HG02588 (cell line): Measurements from ENCODE around the gene IL17REL.

ENCODE experiments used
- ATAC-seq: cut with Tn5 transposase; IDR thresholded peaks from one replicate; pipeline ENCODE4 v1.9.1; 2021; ENCODE audit warnings: mild to moderate bottlenecking, moderate library complexity; ENCODE audit not compliant: unreplicated experiment

The IL17REL gene

DNA sequence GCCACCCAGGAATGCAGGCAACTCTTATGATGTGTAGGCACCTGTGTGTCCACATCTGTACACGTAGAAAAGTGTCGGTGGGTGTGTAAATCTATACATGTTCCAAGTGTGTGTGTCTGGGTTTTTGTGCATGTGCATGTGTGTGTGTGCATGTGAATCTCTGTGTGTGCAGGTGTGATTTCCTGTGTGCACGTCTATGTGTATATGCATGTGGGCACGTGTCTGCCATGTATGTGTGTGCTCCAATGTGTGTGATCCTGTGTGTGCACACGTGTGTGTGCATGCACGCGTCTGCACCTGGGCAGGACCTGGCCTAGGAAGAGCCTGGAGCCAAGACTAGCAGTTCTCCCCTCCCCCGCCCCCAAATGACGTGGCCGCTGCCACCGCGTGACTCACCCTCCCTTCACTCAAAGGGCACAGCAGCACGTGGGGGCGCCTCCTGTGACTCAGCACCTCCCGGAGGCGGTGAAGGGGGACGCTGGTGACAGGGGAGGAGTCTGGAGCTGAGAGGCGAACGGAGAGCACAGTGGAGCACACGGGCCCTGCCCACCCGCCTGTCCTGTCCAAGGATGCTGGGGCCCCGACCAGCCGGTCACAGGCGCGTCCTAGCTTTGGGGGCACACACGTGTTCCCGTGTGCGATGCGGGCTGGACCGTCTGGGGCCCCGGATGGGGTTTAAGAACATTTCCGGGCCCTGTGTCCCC lies 41.9 kb downstream of the IL17REL start:
- ATAC-seq: peak; percentile 53

DNA sequence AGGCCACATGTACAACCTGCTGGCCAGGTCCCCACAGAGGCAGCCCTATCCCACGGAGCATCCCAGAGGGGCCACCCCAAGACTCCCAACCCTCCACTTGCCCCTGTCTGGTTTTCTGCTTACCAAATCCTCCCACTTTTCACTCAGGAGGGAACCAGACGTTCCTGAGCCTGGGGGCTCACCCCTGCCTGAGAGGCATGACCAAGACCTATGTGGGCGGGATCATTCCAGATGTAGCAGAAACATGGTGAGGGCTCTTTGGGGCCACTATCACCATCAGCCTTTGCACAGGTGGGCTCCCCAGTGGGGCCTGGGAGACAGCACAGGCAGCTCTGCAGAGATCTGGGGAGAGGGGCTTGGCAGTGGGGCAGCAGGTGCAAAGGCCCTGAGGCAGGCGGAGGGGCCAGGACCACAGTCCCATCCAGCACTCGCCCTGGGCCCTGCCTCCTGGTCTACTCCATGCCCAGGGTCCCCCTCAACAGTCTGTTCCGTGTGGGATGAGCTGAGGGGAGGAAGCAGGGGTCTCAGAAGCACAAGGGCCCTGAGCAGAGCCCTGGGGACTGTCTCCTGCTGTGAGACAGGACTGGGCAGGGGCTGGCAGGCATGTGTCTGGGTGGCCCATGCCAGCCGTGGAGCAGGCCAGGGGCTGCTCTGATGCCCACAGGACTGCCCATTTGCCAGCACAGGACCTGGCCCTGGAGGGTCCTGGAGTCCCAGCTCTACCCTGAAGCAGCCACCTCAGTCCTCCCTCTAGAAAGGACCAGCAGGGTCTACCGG lies 42.6 kb downstream of the IL17REL start:
- ATAC-seq: no peak

DNA sequence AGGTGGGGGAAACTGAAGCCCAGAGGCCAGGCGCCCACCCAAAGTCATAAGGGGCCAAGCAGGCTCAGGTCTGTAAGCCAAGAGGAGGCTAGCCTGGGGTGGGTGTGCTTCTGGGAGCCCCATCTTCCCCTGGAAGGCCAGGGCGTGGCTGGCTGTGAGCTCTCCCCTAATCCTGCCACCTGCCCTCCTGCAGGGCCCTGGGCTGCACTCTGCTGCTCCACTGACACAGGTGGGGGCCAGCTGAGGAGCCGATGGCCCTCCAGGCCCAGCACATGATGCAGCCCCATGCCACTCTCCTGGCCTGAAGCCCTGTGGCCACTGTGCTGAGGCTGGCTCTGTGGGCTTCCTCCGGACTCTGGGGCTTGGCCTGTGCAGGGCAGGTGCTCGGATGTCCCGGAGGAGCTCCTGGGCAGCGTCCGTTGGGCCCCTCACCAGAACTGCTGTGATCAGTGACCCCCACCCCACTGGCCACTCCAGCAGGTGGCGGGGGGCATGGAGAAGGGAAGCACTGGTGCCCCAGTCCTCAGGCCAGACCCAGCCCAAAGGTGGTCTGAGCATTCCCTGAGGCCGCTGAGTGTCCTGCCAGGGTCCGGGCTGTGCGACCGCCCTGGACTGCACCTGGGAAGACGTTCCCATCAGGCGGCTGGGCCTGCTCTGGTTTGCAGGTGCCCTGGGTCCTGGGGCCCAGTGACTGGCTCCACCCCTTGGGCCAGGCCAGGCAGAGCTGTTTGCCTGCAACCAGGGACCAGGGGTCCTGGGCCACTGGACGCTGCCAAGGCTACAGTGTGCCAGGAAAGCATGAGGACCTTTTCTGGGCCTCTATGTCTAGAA lies 43.5 kb downstream of the IL17REL start:
- ATAC-seq: no peak

DNA sequence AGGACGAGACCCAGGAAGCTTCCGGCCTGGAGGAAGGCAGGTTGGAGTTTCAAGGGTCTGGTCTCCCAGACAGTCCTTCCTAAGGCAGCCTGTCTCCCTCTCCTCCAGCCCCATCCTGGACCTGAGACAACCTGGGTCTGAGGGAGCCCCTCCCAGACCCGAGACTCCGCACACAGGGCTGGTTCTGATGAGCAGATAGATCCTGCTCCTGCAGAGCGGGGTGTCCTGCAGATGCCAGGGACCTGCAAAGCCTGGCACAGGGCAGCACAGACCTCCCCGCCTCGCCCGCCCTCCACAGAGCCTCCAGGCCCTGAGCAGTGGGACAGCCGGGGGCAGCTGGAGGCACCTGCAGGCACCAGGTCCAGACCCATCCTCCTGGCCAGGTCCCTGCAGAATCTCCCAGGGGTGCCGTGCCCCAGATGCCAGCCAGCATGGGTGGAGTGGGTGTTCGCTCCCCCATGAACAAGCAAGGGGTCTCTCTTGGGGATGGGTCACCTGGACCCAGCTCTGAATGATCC lies 44.2 kb downstream of the IL17REL start:
- ATAC-seq: no peak

- no peak for ATAC-seq
Measured at GRCh38 chr22:49967706-49968208, 44.8 kb downstream of the IL17REL start.

DNA sequence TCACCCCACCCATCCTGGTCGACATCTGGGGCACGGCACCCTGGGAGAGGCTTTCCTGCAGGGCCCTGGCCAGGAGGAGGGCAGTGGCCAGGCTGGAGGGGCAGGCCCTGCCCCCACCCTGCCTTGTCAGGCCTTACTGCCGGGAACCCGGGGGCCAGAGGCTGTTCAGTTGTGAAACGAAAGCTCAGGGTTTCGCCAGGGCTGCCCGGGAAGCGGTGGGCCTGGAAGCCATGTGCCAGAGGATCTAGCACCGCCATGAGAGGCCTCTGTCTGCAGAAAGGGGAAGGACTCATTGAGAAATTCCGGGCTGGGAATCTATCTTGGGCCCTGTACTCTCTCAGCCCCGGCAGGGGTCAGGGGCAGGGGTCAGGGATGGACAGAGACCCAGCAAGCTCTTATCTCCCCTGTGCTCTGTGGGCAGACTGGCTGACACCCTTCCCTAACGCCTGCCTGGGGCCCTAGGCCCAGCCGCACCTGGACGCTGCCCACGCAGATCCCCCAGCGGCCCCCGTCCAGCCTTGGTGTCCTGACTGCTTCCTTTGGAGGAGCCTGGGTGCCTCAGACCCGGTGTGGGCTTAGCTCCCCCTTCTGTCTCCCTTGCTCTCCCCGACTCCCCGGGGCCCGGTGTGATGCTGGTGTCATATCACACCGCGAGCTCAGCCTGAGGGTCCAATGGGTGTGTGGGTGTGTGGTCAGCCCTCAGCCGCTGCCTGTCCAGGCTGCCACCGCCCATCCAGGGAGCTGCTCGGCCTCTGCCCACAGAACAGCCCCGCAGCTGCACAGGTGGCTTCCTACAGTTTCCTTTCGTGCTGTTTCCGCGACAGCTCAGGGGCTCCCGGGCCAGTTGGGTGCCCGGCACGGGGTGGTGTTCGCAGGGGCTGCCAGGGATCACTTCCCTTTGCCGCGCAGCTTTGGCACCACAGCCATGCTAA lies 45.5 kb downstream of the IL17REL start:
- ATAC-seq: no peak

DNA sequence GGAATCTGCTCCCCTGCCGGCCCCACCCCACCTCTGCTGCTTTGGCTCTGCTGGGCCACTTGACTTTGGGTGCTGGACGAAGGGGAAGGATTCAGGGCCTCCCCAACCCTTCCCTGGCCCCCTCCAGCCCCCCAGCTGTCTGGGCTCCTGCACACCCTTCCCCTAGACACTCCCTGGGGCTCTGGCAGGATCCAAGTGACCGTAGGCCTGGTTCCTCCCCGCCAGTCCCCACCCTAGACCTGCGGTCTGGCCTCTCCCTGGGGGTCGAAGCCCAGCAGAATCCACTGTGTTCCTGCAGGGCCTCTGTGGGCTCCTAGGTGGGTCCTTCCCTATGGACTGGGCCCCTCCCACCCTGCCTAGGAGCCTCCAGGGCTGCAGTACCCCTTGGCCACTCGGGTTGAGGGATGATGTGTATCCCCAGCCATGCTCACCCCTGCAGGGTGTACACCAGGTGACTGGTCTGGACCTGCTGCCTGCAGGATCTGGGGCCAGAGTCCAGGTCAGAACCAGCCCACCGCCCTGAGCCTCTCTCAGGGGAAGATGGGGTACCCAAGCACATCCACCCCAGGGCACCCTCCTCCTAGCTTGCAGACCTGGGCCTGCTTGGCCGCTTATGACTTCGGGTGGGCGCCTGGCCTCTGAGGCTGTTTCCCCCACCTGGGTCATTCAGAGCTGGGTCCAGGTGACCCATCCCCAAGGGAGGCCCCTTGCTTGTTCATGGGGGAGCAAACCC lies 46.4 kb downstream of the IL17REL start:
- ATAC-seq: no peak

DNA sequence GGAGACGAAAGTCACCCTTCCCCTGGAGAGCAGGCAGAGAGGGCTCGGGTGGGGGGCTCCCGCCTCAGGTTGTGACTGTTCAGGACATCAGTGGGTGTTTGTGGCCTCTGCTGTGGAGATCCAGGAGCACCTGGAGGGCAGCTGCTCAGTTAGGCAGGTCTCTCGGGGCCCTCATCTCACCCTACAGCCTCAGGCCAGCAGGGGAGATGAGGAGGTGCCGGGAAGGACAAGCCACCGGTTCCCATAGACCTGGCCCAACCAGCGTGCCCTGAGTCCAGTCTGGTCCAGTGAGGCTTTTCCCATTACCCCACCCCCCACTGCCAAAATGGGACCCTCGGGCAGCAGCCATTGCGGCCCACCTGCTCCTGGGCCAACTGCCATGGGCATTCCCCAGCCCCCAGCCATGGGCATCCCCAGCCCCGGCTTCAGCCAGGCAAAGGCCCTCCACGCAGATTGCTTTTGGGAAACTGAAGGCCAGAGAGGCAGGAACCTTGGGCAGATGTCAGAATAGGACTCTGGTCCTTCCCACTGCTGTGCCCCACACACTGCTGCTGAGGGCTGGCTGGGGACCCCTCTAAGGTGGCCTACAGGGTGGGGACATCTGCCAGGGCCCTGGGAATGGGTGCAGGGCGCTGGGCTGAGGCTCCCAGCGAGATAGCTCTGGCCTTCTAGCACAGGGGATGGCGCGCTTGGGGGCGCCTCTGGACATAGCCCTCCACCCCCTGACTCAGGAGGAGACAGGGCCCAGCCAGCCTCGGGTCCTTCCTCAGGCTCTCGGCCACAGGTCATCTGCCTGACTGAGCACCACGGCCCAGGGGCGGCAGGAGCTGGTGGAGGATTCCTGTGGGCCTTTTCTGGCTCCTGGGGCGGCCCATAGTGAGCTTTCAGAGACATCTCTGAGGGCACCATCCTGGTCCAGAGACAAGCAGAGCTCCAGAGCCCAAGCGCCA lies 47.2 kb downstream of the IL17REL start:
- ATAC-seq: no peak

DNA sequence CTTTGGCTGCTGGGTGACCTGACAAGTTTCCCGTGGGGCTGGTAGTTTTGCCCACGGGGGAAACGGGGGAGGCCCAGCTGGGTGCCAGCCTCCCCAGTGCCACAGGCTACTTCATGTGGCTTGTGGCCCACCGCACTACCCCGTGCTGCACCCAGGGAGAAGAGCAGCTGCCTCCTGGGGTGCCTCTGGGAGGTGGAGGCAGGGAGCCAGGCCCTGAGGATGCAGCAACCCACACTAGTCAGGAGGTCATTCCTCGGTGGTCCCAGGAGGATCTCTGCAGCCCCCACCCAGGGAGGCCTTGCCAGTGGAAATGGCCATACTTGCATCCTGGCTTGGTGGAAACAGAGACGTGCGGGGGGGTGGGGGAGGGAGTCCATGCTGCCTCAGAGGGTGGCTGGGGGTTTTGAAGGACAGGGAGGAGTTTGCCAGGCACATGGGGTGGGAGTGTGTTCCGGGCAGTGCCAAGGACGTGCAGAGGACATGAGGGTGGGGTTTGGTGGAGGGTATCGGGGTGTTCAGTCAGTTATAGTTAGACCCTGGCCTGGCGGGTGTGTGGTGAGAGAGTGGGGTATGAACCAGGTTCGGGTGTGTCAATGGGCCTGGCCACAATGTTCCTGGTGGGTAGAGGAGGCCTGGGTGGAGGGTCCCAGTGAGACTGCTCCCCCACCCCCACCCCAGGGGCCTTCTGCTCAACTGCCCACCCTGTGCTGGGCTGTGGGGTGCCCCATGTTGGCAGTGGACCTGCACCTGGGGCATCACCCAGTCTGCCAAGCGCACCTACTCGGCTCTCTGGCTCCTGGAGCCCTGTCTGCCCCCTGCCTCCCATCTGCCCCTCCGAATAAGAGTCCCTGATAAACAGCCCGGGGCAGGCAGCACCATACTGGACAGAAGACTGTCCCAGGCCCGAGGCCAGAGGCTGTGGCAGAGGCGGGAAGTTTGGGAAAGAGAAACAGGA lies 48.2 kb downstream of the IL17REL start:
- no peak for ATAC-seq

DNA sequence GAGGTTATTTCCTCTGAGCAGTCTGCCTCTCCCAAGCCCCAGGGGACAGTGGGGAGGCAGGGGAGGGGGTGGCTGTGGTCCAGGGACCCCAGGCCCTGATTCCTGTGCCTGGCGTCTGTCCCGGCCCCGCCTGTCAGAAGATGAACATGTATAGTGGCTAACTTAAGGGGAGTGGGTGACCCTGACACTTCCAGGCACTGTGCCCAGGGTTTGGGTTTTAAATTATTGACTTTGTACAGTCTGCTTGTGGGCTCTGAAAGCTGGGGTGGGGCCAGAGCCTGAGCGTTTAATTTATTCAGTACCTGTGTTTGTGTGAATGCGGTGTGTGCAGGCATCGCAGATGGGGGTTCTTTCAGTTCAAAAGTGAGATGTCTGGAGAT lies 48.9 kb downstream of the IL17REL start:
- no peak for ATAC-seq

- no peak for ATAC-seq
Measured at GRCh38 chr22:49962751-49963646, 49.6 kb downstream of the IL17REL start.

DNA sequence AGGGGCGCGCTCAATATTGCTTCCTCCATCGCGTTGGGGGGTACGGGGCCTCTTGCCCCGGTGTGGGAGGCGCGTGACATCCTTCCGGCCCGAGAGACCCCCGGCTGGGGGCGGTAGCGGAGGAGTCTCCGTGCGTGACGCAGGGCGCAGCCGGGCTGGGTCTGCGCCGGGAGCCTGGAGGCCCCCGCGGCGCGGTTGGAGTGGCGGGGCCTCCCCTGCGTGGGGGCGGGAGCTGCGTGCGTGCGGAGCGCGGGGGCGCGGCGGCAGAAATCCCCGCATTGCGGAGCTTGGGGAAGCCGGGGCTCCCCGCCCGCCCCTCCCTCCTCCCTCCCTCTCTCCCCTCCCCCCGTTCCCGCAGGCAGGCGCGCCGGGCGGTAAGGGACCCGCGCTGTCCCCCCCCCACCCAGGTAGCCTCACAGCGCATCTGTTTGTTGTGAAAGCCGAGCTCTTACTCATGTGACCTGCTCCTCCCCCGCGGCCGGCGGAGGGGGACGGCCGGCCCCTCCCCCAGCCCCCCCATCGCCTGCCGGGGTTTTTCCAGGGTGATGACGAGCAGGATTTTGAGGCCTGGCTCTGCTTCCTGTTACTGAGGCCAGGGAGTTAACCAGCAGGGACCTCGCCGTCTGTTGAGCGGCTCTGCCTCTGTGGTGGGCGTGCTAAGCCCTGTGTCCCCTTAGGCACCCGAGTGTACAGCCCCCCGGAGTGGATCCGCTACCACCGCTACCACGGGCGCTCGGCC lies 50.4 kb downstream of the IL17REL start:
- ATAC-seq: no peak

DNA sequence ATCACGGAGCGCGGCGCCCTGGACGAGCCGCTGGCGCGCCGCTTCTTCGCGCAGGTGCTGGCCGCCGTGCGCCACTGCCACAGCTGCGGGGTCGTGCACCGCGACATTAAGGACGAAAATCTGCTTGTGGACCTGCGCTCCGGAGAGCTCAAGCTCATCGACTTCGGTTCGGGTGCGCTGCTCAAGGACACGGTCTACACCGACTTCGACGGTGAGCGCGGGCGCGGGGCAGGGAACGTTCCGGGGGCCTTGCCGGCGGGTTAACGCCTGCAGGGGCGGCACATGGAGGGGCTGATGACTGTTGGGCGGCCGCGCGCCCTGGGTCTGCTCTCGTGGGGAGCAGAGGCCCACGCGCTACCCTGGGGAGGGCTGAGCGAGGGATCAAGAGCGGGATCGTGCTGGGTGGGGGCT lies 51.0 kb downstream of the IL17REL start:
- no peak for ATAC-seq

DNA sequence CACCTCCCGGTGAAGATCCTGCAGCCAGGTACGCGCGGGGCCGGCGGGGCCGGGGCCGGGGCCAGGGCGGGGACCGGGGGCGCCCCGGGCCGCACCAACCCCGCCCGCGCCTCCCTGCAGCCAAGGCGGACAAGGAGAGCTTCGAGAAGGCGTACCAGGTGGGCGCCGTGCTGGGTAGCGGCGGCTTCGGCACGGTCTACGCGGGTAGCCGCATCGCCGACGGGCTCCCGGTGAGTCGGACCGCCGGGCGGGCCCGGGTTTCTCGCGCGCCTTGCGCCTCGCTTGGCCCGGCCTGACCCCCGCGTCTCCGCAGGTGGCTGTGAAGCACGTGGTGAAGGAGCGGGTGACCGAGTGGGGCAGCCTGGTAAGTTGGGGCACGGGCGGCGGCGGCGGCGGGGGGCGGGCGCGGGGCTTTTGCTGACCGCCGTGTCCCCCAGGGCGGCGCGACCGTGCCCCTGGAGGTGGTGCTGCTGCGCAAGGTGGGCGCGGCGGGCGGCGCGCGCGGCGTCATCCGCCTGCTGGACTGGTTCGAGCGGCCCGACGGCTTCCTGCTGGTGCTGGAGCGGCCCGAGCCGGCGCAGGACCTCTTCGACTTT lies 51.5 kb downstream of the IL17REL start:
- ATAC-seq: peak; percentile 0
